CD4-positive, alpha-beta T cell treated with Interleukin-15 for 1 hour (primary cell): ENCODE data around the gene TRMT10A.
"Not testable (repeated sequence)": the region's sequence is repeated elsewhere in the genome, so short reads cannot be mapped to it uniquely, and the experiment has no call there.

ENCODE experiments used
- DNase-seq: peaks from one replicate; pipeline ENCODE4 v3.0.0-alpha.2; 2020

Gene TRMT10A

DNA sequence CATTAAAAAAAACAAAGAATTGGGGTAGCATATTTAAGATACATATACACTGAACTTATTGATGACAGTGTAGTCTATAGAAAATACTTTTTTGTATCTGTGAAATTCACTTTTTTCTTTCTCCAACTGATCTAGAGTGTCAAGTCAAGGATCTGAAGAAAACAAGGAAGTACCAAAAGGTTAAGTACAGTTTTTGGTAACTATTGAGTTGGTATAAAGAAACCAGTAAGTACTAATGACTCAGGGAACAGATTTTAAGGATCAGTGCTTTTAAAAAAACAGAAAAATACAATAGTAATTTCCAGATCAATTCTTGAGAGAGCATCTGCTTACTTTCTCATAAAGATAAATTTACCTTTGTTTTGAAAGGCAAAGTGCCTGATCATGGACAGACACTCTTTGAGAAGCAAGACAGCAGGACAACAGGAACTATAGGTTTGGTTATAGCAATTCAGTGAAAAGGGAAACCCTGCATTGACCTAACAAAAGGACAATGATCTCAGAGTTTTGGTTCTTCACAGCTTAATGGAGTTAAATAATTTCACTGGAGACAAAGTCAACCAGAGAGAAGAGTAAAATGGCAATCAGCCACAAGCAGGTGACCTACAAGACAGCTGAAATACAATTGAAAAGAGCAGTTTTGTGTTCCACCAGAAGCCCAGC, 23.4 kb downstream of the TRMT10A start:
- no peak for DNase-seq

- no peak for DNase-seq
Observed at GRCh38 chr4:99537674-99538073, 26.2 kb downstream of the TRMT10A start.

GRCh38 chr4:99536848-99537247, 27.0 kb downstream of the TRMT10A start:
- DNase-seq: no peak

DNA sequence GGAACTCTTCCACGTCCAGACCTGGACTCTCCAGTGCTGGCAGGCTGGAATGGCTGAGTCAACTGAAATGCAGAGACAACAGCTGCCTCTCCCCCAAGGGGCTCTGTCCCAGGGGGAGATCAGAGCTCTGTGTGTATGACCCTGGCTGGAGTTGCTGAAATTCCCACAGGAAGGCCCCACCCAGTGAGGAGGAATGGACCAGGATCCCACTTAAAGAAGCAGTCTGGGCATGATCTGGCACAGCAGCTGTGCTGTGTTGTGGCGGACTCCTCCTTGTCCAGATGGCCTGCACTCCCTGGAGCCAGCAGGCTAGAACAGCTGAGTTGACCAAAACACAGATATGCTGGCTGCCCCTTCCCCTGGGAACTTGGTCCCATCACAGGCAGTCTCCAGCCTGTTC, 27.6 kb downstream of the TRMT10A start:
- no peak for DNase-seq

DNA sequence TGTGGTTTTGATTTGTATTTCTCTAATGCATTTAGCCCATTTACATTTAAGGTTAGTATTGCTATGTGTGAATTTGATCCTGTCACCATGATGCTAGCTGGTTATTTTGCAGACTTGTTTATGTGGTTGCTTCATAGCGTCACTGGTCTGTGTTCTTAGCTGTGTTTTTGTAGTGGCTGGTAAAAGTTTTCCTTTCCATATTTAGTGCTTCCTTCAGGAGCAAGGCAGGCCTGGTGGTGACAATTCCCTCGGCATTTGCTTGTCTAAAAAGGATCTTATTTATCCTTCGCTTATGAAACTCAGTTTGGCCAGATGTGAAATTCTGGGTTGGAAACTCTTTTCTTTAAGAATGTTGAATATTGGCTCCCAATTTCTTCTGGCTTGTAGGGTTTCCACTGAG, 29.1 kb downstream of the TRMT10A start:
- not testable (repeated sequence) for DNase-seq

GRCh38 chr4:99529956-99530355, 33.9 kb downstream of the TRMT10A start:
- DNase-seq: no peak

- no peak for DNase-seq
Observed at GRCh38 chr4:99529228-99529627, 34.6 kb downstream of the TRMT10A start.

DNA sequence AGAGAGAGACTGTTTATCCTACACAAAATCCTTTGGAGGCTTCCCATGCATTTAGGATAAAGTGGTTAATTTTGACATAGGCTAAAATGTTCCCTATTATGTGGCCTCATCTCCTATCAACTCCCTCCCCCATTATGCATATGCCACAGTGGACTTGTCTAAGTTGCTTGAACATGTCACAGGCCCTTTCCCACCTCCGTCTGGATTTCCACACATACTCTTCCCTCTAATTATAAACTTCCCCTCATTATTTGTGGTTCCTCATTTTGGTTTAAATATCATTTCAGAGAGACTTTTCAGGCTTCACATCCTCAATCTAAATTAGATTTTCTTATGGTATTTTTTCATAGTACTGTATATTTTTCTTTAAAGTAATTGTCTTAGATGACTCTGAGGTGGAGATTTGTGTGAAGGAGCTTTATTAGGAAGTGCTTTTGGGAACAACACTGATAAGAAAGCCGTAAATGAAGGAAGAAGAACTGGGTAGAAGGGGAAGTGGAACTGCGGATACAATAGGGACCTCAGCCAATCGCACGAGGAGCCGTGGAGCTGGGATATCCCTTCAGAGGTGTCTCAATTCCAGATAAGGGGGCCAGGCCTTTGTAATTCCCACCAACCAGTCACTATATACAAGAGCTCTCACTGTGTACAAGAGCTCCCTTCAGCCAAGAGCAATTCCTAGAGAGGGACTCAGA, 45.1 kb downstream of the TRMT10A start:
- DNase-seq: no peak

- DNase-seq: no peak
Observed at GRCh38 chr4:99510721-99511120, 53.1 kb downstream of the TRMT10A start, which contains the start of gene C4orf17. C4orf17 (plus strand) TSS chr4:99511021; CDS start chr4:99513082, 2,061 bp downstream.

- no peak for DNase-seq
Observed at GRCh38 chr4:99507762-99508161, 56.1 kb downstream of the TRMT10A start.

- DNase-seq: no peak
Observed at GRCh38 chr4:99507349-99507748, 56.5 kb downstream of the TRMT10A start.

GRCh38 chr4:99506781-99507180, 57.1 kb downstream of the TRMT10A start:
- no peak for DNase-seq

DNA sequence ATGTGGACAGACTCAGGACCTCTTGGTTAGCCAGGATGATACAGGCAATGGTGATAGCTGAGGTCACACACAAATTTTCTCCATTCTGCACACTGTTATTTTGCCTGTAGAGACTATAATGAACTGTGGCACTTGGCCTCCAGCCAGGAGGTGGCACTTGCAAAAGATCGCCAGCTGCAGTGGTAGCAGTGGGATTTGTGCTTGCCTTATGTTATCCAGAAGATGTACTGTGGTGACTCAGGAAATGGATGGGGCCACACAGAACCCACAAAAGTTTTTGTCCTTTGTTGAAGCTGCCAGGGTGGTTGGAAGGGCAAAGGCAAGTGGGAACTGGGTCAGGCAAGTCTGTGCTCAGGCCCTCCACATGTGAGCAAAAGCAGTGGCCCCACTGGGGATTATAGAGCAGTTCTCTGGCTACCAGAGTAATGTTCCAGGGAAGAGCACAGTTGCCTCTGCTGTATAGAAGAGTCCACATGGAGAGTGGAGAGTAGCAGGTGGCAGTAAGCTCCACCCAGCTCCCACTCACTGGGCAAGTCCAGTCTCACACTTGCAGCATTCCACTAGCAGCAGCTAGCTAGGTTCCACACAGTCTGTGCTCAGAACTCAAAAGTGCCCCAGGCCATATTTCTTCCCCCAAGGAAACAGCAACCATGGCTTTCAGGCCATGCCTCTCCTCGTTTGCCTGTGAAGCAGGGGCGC, 58.9 kb downstream of the TRMT10A start:
- DNase-seq: no peak
